Esophagus muscularis mucosa (tissue), 3 donors: Measurements from ENCODE around the gene B4GALT1.

Experiments
- CTCF ChIP-seq, 3 experiments: fragments of 200-600 bp in 2 of 3; fragments of 450-650 bp in 1 of 3; sonication (generic) in 2 of 3; IDR thresholded peaks; one replicate each; pipeline ENCODE4 v1.5.1; 2017 to 2019; ENCODE audit warnings: antibody characterized with exemption in 3 of 3, mild to moderate bottlenecking in 2 of 3, moderate library complexity in 1 of 3
- POLR2A ChIP-seq: fragments of 450-650 bp; IDR thresholded peaks from one replicate; pipeline ENCODE4 v1.6.1; 2017; ENCODE audit warnings: antibody characterized with exemption, moderate library complexity, mild to moderate bottlenecking, low read depth

GRCh38 chr9:33065157-33066076, 101.7 kb downstream of the B4GALT1 start:
- no peak for TF ChIP-seq CTCF (IDR thresholded peaks at IDR 0.05)
- TF ChIP-seq POLR2A, result no peak
